ENCODE data around the gene YIPF2. TPM values are rescaled to one million over a fixed set of nuclear protein-coding genes. Genes with fewer than 3 reads are reported as not detected.
A peak's percentile ranks its signal among the peaks of the same experiment; 100 is the strongest.

The YIPF2 gene
- total RNA-seq, 5 donors from 2014 or later (not counting 1 experiment from before 2014, with no cell fraction given) = 21.2 to 34.3 (median 31.5) TPM

DNA sequence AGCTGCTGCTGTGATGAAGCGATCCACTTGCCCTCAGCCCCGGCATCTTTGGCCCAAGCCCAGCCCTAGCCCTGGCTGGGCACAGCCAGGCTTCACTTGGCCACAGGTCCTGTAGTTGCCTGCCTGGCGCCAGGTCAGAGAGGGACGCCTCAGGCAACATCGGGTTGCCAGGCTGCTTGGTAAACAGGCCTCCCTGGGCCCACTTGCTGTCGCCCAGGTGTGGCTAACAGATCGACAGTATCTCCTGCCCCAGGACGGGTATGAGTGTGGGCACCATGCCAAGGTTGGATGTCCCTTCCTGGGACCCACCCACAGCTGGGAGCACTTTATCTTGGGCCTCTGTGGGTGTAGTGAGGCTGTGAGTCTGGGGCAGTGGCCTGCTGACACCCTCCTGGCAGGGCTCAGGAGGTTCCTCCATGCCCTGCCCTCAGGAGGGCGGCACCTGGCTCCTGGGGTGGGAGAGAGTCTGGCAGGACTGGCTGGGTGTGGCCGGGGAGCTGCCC, 29.2 kb downstream of the YIPF2 start:
- no peak overlapping the region for H3K27ac Mint-ChIP-seq
- H3K9me3 ChIP-seq = no peaks in the 10 kb centered on the region
- peaks cover 6% of the 10 kb centered on the region for H3K36me3 Mint-ChIP-seq
- H3K4me1 Mint-ChIP-seq = peaks cover 11 to 21% (median 15%) of the 10 kb centered on the region in 3 donors
- no peaks in the 10 kb centered on the region for H3K36me3 ChIP-seq (ENCODE audit: control insufficient read depth in 2 of 2, extremely low read depth in 1 of 2, insufficient read depth in 1 of 2, low read length in 1 of 2)
- ChIA-PET CTCF (no interaction called here), POLR2A (no interaction called here)
- H3K27me3 ChIP-seq (replicated peaks in 1 of 2; ENCODE audit: control insufficient read depth in 2 of 2, extremely low read depth in 1 of 2, insufficient read depth in 2 of 2, low read length in 1 of 2) = no peaks in the 10 kb centered on the region
- no peak overlapping the region for H3K4me3 ChIP-seq (ENCODE audit: control insufficient read depth in 1 of 2, extremely low read depth in 1 of 2, low read length in 1 of 2)
- no peaks in the 10 kb centered on the region for H3K27me3 Mint-ChIP-seq
- peaks cover 4 to 5% (median 5%) of the 10 kb centered on the region in 3 donors for H3K9me3 Mint-ChIP-seq
- no peak overlapping the region for H3K4me3 Mint-ChIP-seq
- ATAC-seq (replicated peaks in 1 of 4) (no peak), DNase-seq (no peak)
- 89% methylated on average over 7 of the region's 10 CpGs for WGBS (ENCODE audit: insufficient coverage)
- H3K4me1 ChIP-seq (ENCODE audit: control insufficient read depth in 1 of 2, extremely low read depth in 1 of 2, insufficient read depth in 2 of 2, low read length in 2 of 2) = peaks cover 4 to 15% of the 10 kb centered on the region in 2 experiments
- no peak overlapping the region for H3K27ac ChIP-seq (ENCODE audit: low read length)

DNA sequence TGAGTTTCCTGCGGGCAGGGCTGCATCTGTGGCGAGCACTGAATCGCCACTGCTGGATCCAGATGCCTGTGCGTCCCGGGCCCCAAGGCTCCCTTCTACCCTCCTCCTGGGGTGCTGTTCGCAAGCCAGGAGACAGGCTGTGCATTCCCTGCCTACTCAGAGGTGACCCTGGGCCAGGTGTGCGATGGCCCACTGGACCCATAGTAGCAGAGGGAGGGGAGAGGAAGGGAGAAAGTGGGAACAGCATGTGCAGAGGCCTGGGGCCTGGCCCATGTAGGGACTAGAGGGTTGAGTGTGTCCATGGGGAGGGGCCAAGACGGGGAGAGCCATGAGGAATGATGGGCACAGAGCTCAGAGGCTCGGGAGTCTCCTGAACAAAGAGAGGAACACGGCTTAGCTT, 29.8 kb downstream of the YIPF2 start:
- H3K4me3 ChIP-seq (ENCODE audit: control insufficient read depth in 1 of 2, extremely low read depth in 1 of 2, low read length in 1 of 2) = no peak overlapping the region
- no peak overlapping the region for H3K27ac Mint-ChIP-seq
- no peak for DNase-seq
- H3K27me3 Mint-ChIP-seq = no peaks in the 10 kb centered on the region
- peaks cover 6% of the 10 kb centered on the region for H3K36me3 Mint-ChIP-seq
- H3K4me3 Mint-ChIP-seq = no peak overlapping the region
- H3K4me1 Mint-ChIP-seq = peaks cover 11 to 21% (median 15%) of the 10 kb centered on the region in 3 donors
- no peak overlapping the region for H3K27ac ChIP-seq (ENCODE audit: low read length)
- H3K9me3 Mint-ChIP-seq = peaks cover 4 to 5% (median 5%) of the 10 kb centered on the region in 3 donors
- H3K4me1 ChIP-seq (ENCODE audit: control insufficient read depth in 1 of 2, extremely low read depth in 1 of 2, insufficient read depth in 2 of 2, low read length in 2 of 2) = peaks cover 4 to 15% of the 10 kb centered on the region in 2 experiments
- ChIA-PET POLR2A (interaction anchor here in 1 of 2 donors (0.6 kb wide), 1 partner anchor 631 kb away, joined by 8 read pairs; the partner anchor contains the start of gene ECSIT), CTCF (no interaction called here)
- 95% methylated on average over 9 of the region's 10 CpGs for WGBS (ENCODE audit: insufficient coverage)
- H3K9me3 ChIP-seq = no peaks in the 10 kb centered on the region
- H3K36me3 ChIP-seq (ENCODE audit: control insufficient read depth in 2 of 2, extremely low read depth in 1 of 2, insufficient read depth in 1 of 2, low read length in 1 of 2) = peaks cover 0 to 2% of the 10 kb centered on the region in 2 donors
- H3K27me3 ChIP-seq (replicated peaks in 1 of 2; ENCODE audit: control insufficient read depth in 2 of 2, extremely low read depth in 1 of 2, insufficient read depth in 2 of 2, low read length in 1 of 2) = no peaks in the 10 kb centered on the region
- ATAC-seq (replicated peaks in 1 of 4) = no peak

DNA sequence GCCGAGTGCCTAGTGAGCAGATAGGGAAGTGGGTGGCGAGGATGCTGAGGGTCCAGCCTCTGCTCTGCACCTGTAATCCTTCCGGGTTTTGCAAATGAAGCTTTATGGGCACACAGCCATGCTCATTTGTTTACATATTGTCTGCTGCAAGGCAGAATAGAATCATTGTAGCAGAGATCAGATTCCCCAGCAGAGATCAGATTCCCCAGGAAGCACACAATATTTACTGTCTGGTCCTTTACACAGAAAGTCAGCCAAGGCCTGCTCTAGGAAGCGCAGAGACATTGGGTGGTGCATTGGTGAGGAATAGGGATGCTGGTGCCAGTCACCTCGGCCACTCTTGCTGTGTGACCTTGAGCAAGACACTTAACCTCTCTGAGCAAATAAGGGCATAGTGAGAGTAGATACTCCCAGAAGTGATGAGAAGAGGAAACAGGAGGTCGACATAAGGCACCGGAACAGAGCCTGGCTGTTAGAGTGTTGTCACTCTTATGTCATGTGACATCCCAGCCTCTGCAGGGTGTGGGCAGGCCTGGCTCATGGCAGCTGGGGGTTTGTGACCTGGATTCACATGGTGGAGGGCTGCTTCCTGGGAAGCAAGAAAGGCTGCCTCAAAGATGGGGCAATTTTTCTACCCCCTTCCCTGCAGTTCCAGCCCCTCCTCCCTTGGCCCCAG, 31.4 kb downstream of the YIPF2 start:
- DNase-seq (no peak), ATAC-seq (replicated peaks in 1 of 4) (peak in 2 of 4 experiments; percentile 38 to 52)
- no peaks in the 10 kb centered on the region for H3K27me3 ChIP-seq (replicated peaks in 1 of 2; ENCODE audit: control insufficient read depth in 2 of 2, extremely low read depth in 1 of 2, insufficient read depth in 2 of 2, low read length in 1 of 2)
- peaks cover 12 to 21% (median 15%) of the 10 kb centered on the region in 3 donors for H3K4me1 Mint-ChIP-seq
- H3K27me3 Mint-ChIP-seq = no peaks in the 10 kb centered on the region
- H3K9me3 ChIP-seq = no peaks in the 10 kb centered on the region
- no peaks in the 10 kb centered on the region for H3K36me3 Mint-ChIP-seq
- POLR2A ChIA-PET = no interaction called here
- CTCF ChIA-PET = no interaction called here
- H3K27ac ChIP-seq (ENCODE audit: low read length) = no peak overlapping the region
- H3K4me1 ChIP-seq (ENCODE audit: control insufficient read depth in 1 of 2, extremely low read depth in 1 of 2, insufficient read depth in 2 of 2, low read length in 2 of 2) = peaks cover 4 to 15% of the 10 kb centered on the region in 2 experiments
- peaks cover 0 to 2% of the 10 kb centered on the region in 2 donors for H3K36me3 ChIP-seq (ENCODE audit: control insufficient read depth in 2 of 2, extremely low read depth in 1 of 2, insufficient read depth in 1 of 2, low read length in 1 of 2)
- no peak overlapping the region for H3K4me3 ChIP-seq (ENCODE audit: control insufficient read depth in 1 of 2, extremely low read depth in 1 of 2, low read length in 1 of 2)
- H3K9me3 Mint-ChIP-seq = no peaks in the 10 kb centered on the region
- no peak overlapping the region for H3K4me3 Mint-ChIP-seq
- 68% methylated on average over 4 of the region's 7 CpGs for WGBS (ENCODE audit: insufficient coverage)
- H3K27ac Mint-ChIP-seq = no peak overlapping the region

DNA sequence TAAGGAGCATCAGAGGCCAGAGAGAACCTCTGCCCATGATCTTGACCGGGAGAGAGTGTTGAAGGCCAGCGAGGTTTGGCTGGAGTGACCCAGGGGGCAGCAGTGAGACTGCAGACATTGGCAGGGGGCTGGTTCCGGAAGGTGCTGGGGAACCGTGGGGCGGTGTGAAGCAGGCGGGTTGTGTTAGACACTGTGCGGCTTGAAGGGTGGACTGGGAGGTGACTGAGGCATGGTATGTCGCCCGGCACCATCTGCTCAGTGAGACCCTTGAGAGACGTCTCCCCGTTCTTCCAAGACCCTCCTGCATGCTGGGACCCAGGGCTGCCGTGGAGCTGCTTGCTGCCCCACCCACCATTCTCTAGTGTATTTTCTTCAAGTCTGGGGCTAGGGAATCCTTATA, 32.5 kb downstream of the YIPF2 start:
- Histone ChIP-seq H3K4me1 (ENCODE audit: control insufficient read depth in 1 of 2, extremely low read depth in 1 of 2, insufficient read depth in 2 of 2, low read length in 2 of 2) (peaks cover 4 to 15% of the 10 kb centered on the region in 2 experiments), H3K27me3 (replicated peaks in 1 of 2; ENCODE audit: control insufficient read depth in 2 of 2, extremely low read depth in 1 of 2, insufficient read depth in 2 of 2, low read length in 1 of 2) (no peaks in the 10 kb centered on the region), H3K27ac (ENCODE audit: low read length) (no peak overlapping the region), H3K36me3 (ENCODE audit: control insufficient read depth in 2 of 2, extremely low read depth in 1 of 2, insufficient read depth in 1 of 2, low read length in 1 of 2) (peaks cover 0 to 2% of the 10 kb centered on the region in 2 donors), H3K4me3 (ENCODE audit: control insufficient read depth in 1 of 2, extremely low read depth in 1 of 2, low read length in 1 of 2) (no peak overlapping the region), H3K9me3 (no peaks in the 10 kb centered on the region)
- Mint-ChIP-seq H3K9me3 (no peaks in the 10 kb centered on the region), H3K4me3 (no peak overlapping the region), H3K36me3 (no peaks in the 10 kb centered on the region), H3K27ac (no peak overlapping the region), H3K4me1 (peaks cover 15 to 21% (median 16%) of the 10 kb centered on the region in 3 donors), H3K27me3 (no peaks in the 10 kb centered on the region)
- ATAC-seq (replicated peaks in 1 of 4) (no peak), DNase-seq (no peak)
- WGBS (ENCODE audit: insufficient coverage) = 96% methylated on average over 9 of the region's 12 CpGs
- POLR2A ChIA-PET = no interaction called here
- CTCF ChIA-PET = no interaction called here

DNA sequence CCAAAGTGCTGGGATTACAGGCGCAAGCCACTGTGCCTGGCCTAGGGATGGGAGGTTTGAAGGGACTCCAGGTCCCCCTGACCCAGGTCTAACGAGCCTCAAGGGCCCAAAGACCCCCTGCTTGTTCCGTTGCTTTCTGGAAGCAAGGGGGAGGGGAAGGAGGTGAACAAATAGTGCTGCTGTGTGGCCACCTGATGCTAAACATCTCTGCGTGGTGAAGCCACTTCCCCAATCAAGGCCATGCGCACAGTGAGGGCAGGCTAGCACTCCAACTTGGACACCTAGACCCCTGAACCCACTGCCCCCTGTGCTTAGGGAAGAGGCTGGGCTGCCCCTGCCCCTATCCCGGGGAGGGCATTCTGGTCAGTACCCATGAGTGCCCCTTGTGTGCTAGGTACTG, 33.1 kb downstream of the YIPF2 start:
- H3K27ac Mint-ChIP-seq = no peak overlapping the region
- H3K27me3 ChIP-seq (replicated peaks in 1 of 2; ENCODE audit: control insufficient read depth in 2 of 2, extremely low read depth in 1 of 2, insufficient read depth in 2 of 2, low read length in 1 of 2) = no peaks in the 10 kb centered on the region
- H3K4me3 ChIP-seq (ENCODE audit: control insufficient read depth in 1 of 2, extremely low read depth in 1 of 2, low read length in 1 of 2) = no peak overlapping the region
- CTCF ChIA-PET = no interaction called here
- no peaks in the 10 kb centered on the region for H3K27me3 Mint-ChIP-seq
- DNase-seq (no peak), ATAC-seq (replicated peaks in 1 of 4) (no peak)
- H3K36me3 ChIP-seq (ENCODE audit: control insufficient read depth in 2 of 2, extremely low read depth in 1 of 2, insufficient read depth in 1 of 2, low read length in 1 of 2) = peaks cover 0 to 2% of the 10 kb centered on the region in 2 donors
- no peaks in the 10 kb centered on the region for H3K9me3 Mint-ChIP-seq
- H3K36me3 Mint-ChIP-seq = no peaks in the 10 kb centered on the region
- peaks cover 15 to 21% (median 15%) of the 10 kb centered on the region in 3 donors for H3K4me1 Mint-ChIP-seq
- POLR2A ChIA-PET = no interaction called here
- no peak overlapping the region for H3K4me3 Mint-ChIP-seq
- WGBS (ENCODE audit: insufficient coverage) = 78% methylated on average over 4 of the region's 6 CpGs
- H3K9me3 ChIP-seq = no peaks in the 10 kb centered on the region
- peaks cover 4 to 15% of the 10 kb centered on the region in 2 experiments for H3K4me1 ChIP-seq (ENCODE audit: control insufficient read depth in 1 of 2, extremely low read depth in 1 of 2, insufficient read depth in 2 of 2, low read length in 2 of 2)
- H3K27ac ChIP-seq (ENCODE audit: low read length) = no peak overlapping the region

DNA sequence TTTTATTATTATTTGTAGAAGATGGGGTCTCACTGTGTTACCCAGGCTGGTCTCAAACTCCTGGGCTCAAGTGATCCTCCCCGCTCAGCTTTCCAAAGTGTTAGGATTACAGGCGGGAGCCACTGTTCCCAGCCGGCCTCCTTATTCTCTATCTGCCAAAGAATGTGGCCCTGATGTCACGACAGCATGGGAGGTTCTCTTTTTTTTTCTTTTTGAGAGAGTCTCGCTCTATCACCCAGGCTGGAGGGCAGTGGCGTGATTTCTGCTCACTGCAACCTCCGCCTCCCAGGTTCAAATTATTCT, 33.6 kb downstream of the YIPF2 start:
- H3K27ac ChIP-seq (ENCODE audit: low read length) = no peak overlapping the region
- peaks cover 14 to 18% (median 15%) of the 10 kb centered on the region in 3 donors for H3K4me1 Mint-ChIP-seq
- no peak overlapping the region for H3K4me3 Mint-ChIP-seq
- WGBS (ENCODE audit: insufficient coverage) = no CpG with 5 or more reads among the region's 7 CpGs
- H3K9me3 Mint-ChIP-seq = no peaks in the 10 kb centered on the region
- no peaks in the 10 kb centered on the region for H3K27me3 ChIP-seq (replicated peaks in 1 of 2; ENCODE audit: control insufficient read depth in 2 of 2, extremely low read depth in 1 of 2, insufficient read depth in 2 of 2, low read length in 1 of 2)
- H3K36me3 Mint-ChIP-seq = no peaks in the 10 kb centered on the region
- CTCF ChIA-PET = no interaction called here
- ATAC-seq (replicated peaks in 1 of 4) (no peak), DNase-seq (no peak)
- no peaks in the 10 kb centered on the region for H3K27me3 Mint-ChIP-seq
- POLR2A ChIA-PET = no interaction called here
- no peak overlapping the region for H3K4me3 ChIP-seq (ENCODE audit: control insufficient read depth in 1 of 2, extremely low read depth in 1 of 2, low read length in 1 of 2)
- no peak overlapping the region for H3K27ac Mint-ChIP-seq
- peaks cover 0 to 2% of the 10 kb centered on the region in 2 donors for H3K36me3 ChIP-seq (ENCODE audit: control insufficient read depth in 2 of 2, extremely low read depth in 1 of 2, insufficient read depth in 1 of 2, low read length in 1 of 2)
- H3K9me3 ChIP-seq = no peaks in the 10 kb centered on the region
- peaks cover 4 to 15% of the 10 kb centered on the region in 2 experiments for H3K4me1 ChIP-seq (ENCODE audit: control insufficient read depth in 1 of 2, extremely low read depth in 1 of 2, insufficient read depth in 2 of 2, low read length in 2 of 2)

All from T-cell (primary cell).